ENCODE results near the gene MAPK9.

GRCh38 chr5:180208038-180208434 lies 83.8 kb downstream of the MAPK9 start:
- TF ChIP-seq, protein P1, sequence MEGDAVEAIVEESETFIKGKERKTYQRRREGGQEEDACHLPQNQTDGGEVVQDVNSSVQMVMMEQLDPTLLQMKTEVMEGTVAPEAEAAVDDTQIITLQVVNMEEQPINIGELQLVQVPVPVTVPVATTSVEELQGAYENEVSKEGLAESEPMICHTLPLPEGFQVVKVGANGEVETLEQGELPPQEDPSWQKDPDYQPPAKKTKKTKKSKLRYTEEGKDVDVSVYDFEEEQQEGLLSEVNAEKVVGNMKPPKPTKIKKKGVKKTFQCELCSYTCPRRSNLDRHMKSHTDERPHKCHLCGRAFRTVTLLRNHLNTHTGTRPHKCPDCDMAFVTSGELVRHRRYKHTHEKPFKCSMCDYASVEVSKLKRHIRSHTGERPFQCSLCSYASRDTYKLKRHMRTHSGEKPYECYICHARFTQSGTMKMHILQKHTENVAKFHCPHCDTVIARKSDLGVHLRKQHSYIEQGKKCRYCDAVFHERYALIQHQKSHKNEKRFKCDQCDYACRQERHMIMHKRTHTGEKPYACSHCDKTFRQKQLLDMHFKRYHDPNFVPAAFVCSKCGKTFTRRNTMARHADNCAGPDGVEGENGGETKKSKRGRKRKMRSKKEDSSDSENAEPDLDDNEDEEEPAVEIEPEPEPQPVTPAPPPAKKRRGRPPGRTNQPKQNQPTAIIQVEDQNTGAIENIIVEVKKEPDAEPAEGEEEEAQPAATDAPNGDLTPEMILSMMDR (IDR thresholded peaks at IDR 0.05): no peak
- TF ChIP-seq SIN3A (IDR thresholded peaks at IDR 0.05; ENCODE audit: borderline replicate concordance, insufficient read depth, low read depth, low read length) (no peak), POLR2AphosphoS5 (IDR thresholded peaks at IDR 0.05; ENCODE audit: low read depth, low read length) (no peak), TCF7L2 (IDR thresholded peaks at IDR 0.05; ENCODE audit: low read depth, low read length) (no peak)
- TF ChIP-seq, protein P2, sequence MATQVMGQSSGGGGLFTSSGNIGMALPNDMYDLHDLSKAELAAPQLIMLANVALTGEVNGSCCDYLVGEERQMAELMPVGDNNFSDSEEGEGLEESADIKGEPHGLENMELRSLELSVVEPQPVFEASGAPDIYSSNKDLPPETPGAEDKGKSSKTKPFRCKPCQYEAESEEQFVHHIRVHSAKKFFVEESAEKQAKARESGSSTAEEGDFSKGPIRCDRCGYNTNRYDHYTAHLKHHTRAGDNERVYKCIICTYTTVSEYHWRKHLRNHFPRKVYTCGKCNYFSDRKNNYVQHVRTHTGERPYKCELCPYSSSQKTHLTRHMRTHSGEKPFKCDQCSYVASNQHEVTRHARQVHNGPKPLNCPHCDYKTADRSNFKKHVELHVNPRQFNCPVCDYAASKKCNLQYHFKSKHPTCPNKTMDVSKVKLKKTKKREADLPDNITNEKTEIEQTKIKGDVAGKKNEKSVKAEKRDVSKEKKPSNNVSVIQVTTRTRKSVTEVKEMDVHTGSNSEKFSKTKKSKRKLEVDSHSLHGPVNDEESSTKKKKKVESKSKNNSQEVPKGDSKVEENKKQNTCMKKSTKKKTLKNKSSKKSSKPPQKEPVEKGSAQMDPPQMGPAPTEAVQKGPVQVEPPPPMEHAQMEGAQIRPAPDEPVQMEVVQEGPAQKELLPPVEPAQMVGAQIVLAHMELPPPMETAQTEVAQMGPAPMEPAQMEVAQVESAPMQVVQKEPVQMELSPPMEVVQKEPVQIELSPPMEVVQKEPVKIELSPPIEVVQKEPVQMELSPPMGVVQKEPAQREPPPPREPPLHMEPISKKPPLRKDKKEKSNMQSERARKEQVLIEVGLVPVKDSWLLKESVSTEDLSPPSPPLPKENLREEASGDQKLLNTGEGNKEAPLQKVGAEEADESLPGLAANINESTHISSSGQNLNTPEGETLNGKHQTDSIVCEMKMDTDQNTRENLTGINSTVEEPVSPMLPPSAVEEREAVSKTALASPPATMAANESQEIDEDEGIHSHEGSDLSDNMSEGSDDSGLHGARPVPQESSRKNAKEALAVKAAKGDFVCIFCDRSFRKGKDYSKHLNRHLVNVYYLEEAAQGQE (IDR thresholded peaks at IDR 0.05; ENCODE audit: insufficient read depth in 1 of 2, low read depth in 2 of 2, low read length in 1 of 2): no peak

All from Panc1 (cell line).